HG03039 (cell line): ENCODE data around the gene MRPL58.
"Not testable (repeated sequence)": the region's sequence is repeated elsewhere in the genome, so short reads cannot be mapped to it uniquely, and the experiment has no call there.

ENCODE experiments used
- ATAC-seq: cut with Tn5 transposase; IDR thresholded peaks from one replicate; pipeline ENCODE4 v1.9.1; 2021; ENCODE audit warnings: mild to moderate bottlenecking, moderate library complexity; ENCODE audit not compliant: unreplicated experiment

MRPL58 gene

GRCh38 chr17:75012346-75013091 lies at the start of gene MRPL58:
Gene MRPL58, plus strand, starts transcription at chr17:75012670. Its CDS starts 17 bp downstream, at chr17:75012687.
- ATAC-seq: peak; percentile 71

- ATAC-seq: no peak
Observed at GRCh38 chr17:74963656-74964055, 48.8 kb upstream of the MRPL58 start.

GRCh38 chr17:74964246-74964761 lies 48.2 kb upstream of the MRPL58 start:
- ATAC-seq: no peak

GRCh38 chr17:74964988-74965622 lies 47.4 kb upstream of the MRPL58 start:
- ATAC-seq: no peak

GRCh38 chr17:74968361-74968780 lies 44.1 kb upstream of the MRPL58 start:
- ATAC-seq: no peak

- not testable (repeated sequence) for ATAC-seq
Observed at GRCh38 chr17:74969501-74969900, 43.0 kb upstream of the MRPL58 start.

- ATAC-seq: no peak
Observed at GRCh38 chr17:74970395-74970794, 42.1 kb upstream of the MRPL58 start.

GRCh38 chr17:74971069-74971841 lies 41.2 kb upstream of the MRPL58 start:
- ATAC-seq: no peak

GRCh38 chr17:74971842-74972106 lies 40.7 kb upstream of the MRPL58 start:
- ATAC-seq: no peak

- no peak for ATAC-seq
Observed at GRCh38 chr17:74972107-74972972, 40.1 kb upstream of the MRPL58 start, which contains the start of gene HID1. Gene HID1, minus strand, starts transcription at chr17:74972759. Its CDS starts 103 bp downstream, at chr17:74972656.

- no peak for ATAC-seq
Observed at GRCh38 chr17:74972973-74973328, 39.5 kb upstream of the MRPL58 start.

- no peak for ATAC-seq
Observed at GRCh38 chr17:74975943-74976342, 36.5 kb upstream of the MRPL58 start.

- no peak for ATAC-seq
Observed at GRCh38 chr17:74977802-74978201, 34.7 kb upstream of the MRPL58 start.

- no peak for ATAC-seq
Observed at GRCh38 chr17:74978240-74978639, 34.2 kb upstream of the MRPL58 start.

GRCh38 chr17:74979408-74980146 lies 32.9 kb upstream of the MRPL58 start:
- ATAC-seq: no peak

- no peak for ATAC-seq
Observed at GRCh38 chr17:74981318-74981978, 31.0 kb upstream of the MRPL58 start.

GRCh38 chr17:74981979-74982662 lies 30.3 kb upstream of the MRPL58 start:
- no peak for ATAC-seq

- not testable (repeated sequence) for ATAC-seq
Observed at GRCh38 chr17:74982663-74983313, 29.7 kb upstream of the MRPL58 start.
